Occipital lobe (tissue), 2 donors: Measurements from ENCODE around the gene TMC5. TPM values are rescaled to one million over a fixed set of nuclear protein-coding genes. Genes with fewer than 3 reads are reported as not detected.

Experiments
- DNase-seq: peaks from one replicate; lab custom pipeline; 2025; lab: John Stamatoyannopoulos, UW
- total RNA-seq: library from RNA; depleted of rRNA; stranded (reverse); fragments of >200 nt; gene quantifications from one replicate; pipeline ENCODE4 v1.2.3, GENCODE V29; 2014

Gene TMC5
- total RNA-seq, 1 donor from 2014 or later: not detected

DNA sequence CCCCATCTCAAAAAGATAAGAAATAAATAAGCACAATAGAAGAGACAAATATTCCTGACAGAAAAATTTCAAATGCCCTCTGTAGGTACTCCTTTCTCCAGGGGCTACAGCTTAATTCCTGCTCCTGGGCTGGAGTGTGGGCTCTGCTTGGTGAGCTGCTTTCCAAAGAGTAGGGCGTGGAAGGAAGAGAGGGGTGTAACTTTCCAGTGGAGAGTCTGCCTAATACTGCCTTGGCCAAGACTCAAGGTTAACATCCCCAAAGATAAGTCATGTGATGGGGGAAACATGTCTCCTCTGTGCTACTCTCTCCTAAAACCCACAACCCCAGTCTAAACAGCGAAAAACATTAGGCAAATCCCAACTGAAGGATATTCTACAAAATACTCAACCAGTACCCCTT is 42.7 kb downstream of the TMC5 start:
- no peak for DNase-seq

DNA sequence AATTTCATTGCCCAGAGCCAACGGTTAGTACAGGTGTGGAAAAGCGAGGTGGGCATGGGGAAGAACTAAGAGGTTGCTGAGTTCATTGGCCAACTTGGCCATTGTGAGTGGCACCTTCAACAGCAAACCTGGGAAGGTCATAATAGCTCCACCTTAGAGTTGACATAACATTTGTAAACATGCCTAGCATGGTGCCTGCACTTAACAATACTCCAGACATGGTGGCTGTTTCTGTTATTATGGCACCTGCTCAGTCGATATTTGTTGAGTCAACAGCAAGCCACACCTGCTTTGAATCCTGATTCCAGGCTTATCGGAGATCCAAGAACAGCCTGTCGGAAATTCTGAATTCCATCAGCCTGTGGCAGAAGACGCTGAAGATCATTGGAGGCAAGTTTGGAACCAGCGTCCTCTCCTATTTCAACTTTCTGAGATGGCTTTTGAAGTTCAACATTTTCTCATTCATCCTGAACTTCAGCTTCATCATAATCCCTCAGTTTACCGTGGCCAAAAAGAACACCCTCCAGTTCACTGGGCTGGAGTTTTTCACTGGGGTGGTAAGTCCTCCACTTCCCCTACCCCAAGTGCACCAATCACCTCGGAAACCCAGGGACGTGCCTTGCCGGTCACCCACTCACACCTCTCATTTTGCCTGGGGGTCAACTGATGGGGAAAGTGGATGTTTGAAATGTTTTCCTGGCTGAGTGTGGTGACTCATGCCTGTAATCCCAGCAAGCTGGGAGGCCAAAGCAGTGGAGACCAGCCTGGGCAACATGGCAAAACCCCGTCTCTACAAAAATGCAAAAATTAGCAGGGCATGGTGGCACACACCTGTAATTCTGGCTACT is 46.0 kb downstream of the TMC5 start:
- DNase-seq: no peak

DNA sequence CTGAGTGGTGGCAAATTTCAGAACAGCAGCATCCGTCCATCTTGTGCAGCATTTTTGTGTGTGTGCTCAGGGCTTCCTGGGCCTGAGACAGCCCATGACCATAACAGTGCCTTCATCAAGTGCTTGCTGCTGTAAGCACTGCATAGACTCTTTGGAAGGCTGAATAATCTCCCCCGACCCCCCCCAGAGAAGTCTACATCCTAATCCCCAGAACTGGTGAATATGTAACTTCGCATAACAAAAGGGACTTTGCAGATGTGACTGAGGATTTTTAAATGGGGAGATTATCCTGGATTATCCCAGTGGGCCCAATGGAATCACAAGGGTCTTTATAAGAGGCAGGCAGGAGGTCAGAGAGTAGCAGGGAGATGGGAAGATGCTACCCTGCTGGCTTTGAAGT is 50.6 kb downstream of the TMC5 start:
- DNase-seq: no peak

GRCh38 chr16:19472482-19472881 is 54.8 kb downstream of the TMC5 start:
- no peak for DNase-seq

- DNase-seq: no peak
Observed at GRCh38 chr16:19474617-19475016, 56.9 kb downstream of the TMC5 start.

DNA sequence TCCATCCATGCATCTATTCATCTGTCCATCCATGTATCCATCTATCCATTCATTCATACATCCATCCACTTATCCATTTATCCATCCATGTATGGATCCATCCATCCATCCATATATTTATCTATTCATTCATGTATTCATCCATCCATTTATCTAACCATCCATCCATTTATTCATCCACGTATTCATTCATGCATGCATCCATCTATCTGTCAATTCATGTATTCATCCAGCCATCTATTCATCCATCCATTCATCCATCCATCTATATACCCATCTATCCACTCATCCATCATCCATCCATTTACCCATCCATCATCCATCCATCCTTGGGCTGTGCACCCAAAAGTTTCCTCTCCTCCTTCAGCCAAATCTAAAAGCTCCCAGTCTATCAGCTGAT is 60.8 kb downstream of the TMC5 start:
- DNase-seq: no peak

DNA sequence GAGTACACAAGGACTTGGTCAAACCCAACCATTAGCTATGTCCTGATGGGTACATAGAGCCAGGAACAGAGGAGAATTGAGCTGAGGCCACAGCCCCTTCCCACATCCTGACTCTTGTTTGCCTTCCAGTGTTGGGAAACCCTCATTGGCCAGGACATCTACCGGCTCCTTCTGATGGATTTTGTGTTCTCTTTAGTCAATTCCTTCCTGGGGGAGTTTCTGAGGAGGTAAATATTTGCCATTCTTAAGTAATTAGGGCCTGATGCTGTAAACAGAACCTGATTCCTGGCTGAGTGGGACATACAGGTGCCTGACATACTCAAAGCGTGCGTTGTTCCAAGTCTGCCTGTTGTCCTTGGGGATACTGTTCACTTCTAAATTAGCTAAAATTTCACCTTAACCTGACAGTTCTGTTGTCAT is 61.6 kb downstream of the TMC5 start:
- no peak for DNase-seq

DNA sequence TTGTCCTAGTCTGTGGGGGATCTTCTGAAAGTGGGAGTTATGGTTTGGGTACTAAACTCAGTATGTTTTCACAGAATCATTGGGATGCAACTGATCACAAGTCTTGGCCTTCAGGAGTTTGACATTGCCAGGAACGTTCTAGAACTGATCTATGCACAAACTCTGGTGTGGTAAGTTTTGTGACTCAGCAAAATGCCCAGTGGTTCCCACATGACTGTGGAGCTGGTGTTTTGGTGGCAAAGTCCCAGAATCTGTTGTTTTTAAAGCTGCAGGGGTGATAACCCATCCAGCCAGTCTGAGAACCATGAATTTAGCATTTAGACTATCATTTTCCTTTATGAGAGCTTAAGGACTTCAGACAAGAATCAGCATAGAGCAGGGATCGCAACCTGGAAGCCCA is 63.6 kb downstream of the TMC5 start:
- no peak for DNase-seq

DNA sequence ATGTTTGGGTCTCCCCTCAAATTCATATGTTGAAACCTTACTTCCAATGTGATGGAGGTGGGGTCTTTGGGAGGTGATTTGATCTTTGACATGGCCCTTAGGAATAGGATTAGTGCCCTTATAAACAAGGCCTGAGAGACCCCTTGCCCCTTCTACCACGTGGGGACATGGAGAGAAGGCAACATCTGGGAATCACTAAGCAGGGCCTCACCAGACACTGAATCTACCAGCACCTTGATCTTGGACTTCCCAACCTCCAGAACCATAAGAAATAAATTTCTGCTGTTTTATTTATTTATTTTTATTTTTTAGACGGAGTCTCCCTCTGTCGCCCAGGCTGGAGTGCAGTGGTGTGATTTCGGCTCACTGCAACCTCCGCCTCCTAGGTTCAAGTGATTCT is 64.1 kb downstream of the TMC5 start:
- no peak for DNase-seq

DNA sequence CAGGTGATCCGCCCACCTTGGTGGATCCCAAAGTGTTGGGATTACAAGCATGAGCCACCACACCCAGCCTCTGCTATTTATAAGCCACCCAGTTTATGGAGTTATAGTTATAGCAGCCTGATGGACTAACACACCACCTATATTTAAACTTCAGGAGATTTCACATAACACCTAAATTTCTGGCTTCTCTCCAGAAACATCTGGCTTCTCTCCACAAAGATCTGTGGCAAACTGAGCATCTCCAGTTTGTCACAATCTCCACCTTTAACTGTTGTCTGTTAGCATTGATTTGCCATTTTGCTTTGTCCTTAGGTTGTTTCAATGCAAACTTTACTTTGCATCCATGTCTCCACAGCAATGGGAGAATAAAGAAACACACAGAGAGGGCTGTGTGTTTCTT is 64.6 kb downstream of the TMC5 start:
- no peak for DNase-seq

GRCh38 chr16:19484096-19484495 is 66.4 kb downstream of the TMC5 start:
- DNase-seq: no peak

GRCh38 chr16:19485611-19486010 is 67.9 kb downstream of the TMC5 start:
- DNase-seq: no peak

DNA sequence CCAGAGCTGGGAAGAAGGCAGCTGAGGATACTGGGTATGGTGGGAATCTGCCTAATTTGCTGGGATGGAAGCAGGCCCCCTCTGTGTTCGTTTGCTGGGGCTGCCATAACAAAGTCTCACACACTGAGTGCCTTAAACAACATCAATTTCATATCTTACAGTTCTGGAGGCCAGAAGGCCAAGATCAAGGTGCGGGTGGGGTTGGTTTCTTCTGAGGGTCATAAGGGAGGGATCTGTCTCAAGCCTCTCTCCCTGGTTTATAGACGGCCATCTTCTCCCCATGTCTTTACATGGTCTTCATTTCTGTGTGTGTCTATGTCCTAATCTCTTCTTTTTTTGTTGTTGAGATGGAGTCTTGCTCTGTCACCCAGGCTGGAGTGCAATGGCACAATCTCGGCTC is 68.4 kb downstream of the TMC5 start:
- DNase-seq: no peak

DNA sequence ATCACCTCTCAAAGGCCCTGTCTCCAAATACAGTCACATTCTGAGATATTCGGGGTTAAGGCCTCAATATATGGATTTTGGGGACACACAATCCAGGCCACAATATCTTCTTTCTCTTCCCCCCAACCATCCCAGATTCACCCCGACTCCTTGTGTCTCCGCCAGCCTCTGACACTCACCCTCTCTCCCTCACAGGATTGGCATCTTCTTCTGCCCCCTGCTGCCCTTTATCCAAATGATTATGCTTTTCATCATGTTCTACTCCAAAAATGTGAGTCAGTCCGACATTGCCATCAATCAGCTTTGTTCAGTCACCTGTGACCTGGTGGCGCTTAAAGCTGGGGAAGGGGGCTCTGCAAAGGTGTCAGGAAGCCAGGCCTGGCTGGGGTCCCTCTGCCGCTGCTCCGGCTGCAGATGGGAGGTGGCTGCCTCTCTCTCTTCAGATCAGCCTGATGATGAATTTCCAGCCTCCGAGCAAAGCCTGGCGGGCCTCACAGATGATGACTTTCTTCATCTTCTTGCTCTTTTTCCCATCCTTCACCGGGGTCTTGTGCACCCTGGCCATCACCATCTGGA is 69.2 kb downstream of the TMC5 start:
- no peak for DNase-seq

GRCh38 chr16:19488213-19488640 is 70.5 kb downstream of the TMC5 start:
- DNase-seq: no peak

- no peak for DNase-seq
Observed at GRCh38 chr16:19490619-19491018, 72.9 kb downstream of the TMC5 start.

DNA sequence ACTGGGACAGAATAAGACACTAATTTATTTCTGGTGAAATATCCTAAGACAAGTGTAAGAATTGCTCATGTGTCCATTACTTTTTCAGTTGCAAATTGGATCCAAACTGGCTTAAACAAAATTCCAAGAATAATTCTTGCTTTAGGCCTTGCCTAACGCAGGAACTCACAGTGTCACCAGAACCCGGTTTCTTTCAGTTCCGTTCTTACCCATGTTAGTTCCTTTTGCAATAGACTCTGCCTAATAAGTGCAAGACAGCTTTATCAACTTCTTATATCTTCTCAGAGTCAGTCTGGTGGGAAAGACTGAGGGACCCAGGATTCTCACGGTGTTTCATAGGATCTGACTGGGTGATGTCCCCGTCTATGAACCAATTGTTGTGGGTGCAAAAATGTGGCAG is 79.5 kb downstream of the TMC5 start:
- DNase-seq: no peak

- DNase-seq: no peak
Observed at GRCh38 chr16:19499006-19499405, 81.3 kb downstream of the TMC5 start.

DNA sequence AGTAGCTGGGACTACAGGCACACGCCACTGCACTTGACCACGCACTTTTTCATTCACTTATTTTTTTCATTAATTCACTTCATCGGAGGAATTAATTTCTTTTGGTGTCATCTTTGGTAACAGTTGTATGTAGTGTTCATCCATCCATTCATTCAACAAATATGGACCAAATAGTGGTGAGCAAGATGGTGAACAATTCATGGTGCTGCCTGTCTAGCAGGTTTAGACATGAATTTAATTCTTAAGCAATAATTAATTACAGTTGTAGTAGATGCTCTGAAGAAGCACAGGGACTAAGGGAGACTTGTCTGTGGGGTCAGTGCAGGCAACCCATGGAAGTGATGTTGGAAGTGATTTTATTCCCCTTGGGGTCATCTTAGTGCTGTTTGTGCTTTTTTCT is 81.8 kb downstream of the TMC5 start:
- no peak for DNase-seq

DNA sequence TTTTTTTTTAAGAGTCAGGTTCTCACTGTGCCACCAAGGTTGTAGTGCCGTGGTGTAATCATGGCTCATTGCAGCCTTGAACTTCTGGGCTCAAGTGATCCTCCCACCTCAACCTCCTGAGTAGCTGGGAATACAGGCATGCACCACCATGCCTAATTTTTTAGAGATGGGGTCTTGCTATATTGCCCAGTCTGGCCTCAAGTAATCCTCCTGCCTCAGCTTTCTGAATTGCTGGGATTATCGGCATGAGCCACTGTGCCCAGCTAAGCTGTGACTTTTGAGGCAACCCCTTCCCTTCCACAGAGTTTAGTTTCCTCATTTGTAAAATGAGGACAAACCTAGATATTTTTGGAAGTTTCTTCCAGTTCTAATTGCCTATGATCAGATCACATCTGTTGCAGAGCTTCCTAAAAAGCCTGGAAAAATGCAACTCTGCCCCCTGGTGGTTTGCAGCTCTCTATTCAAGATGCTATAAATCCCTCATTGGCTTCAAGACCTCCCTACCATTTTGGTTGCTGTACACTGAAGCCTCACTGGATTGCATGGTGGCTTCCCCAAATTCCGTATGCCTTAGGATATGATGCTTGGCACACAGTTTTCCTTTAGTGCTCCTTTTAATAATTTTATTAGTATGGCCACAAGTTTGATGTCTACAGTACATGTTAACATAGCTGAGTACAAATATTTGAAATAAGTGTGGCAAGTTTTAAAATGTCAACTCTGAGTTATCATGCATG is 84.9 kb downstream of the TMC5 start:
- peak; percentile 59 for DNase-seq

GRCh38 chr16:19503461-19504075 is 85.9 kb downstream of the TMC5 start:
- DNase-seq: no peak
